Measurements from ENCODE around the gene DMKN.

Gene DMKN

GRCh38 chr19:35539850-35540249 is 26.4 kb upstream of the DMKN start:
- TF ChIP-seq, protein P1, sequence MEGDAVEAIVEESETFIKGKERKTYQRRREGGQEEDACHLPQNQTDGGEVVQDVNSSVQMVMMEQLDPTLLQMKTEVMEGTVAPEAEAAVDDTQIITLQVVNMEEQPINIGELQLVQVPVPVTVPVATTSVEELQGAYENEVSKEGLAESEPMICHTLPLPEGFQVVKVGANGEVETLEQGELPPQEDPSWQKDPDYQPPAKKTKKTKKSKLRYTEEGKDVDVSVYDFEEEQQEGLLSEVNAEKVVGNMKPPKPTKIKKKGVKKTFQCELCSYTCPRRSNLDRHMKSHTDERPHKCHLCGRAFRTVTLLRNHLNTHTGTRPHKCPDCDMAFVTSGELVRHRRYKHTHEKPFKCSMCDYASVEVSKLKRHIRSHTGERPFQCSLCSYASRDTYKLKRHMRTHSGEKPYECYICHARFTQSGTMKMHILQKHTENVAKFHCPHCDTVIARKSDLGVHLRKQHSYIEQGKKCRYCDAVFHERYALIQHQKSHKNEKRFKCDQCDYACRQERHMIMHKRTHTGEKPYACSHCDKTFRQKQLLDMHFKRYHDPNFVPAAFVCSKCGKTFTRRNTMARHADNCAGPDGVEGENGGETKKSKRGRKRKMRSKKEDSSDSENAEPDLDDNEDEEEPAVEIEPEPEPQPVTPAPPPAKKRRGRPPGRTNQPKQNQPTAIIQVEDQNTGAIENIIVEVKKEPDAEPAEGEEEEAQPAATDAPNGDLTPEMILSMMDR (IDR thresholded peaks at IDR 0.05; ENCODE audit: low read depth, low read length): no peak
- no peak for TF ChIP-seq EZH2phosphoT487 (IDR thresholded peaks at IDR 0.05; ENCODE audit: low read depth)
- H3K4me3 ChIP-seq (ENCODE audit: low read length): no peak overlapping the region
- H3K36me3 ChIP-seq (replicated peaks; ENCODE audit: low read depth, low read length): peaks cover 6% of the 10 kb centered on the region
- peaks cover 13% of the 10 kb centered on the region for H3K79me2 ChIP-seq (ENCODE audit: low read length)
- no peak overlapping the region for H3K27ac ChIP-seq (ENCODE audit: low read length)
- H2AFZ ChIP-seq (ENCODE audit: low read depth, low read length): no peak overlapping the region
- no peaks in the 10 kb centered on the region for H3K9me3 ChIP-seq (ENCODE audit: insufficient read depth, low read length)
- no peaks in the 10 kb centered on the region for H4K20me1 ChIP-seq (ENCODE audit: insufficient read depth, low read length)
- H3K9ac ChIP-seq (ENCODE audit: low read length): no peak overlapping the region
- no peaks in the 10 kb centered on the region for H3K27me3 ChIP-seq (ENCODE audit: low read depth, low read length)
- H3K4me2 ChIP-seq (ENCODE audit: low read length): no peak overlapping the region
- H3K4me1 ChIP-seq (ENCODE audit: low read length): peaks cover 8% of the 10 kb centered on the region

DNA sequence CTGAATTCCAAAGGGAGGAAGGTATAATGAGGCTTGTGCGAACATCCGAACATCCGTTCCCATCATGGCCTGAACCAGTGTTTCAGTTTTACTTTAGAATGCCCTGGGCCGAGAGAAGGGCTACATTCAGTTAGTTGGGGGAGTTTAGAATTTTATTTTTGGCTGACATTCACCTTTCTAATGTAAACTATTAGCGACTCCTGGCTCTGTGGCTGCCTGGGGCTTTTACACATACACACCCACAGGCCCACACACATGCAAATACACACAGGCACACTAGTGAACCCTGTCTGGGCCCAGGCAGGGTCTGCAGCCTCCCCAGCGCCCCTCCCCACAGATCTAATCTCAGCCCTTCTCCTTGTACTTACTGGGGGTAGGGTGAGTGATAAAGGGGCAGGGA is 25.9 kb upstream of the DMKN start:
- TF ChIP-seq, protein P1 (IDR thresholded peaks at IDR 0.05; ENCODE audit: low read depth, low read length): no peak
- no peak for TF ChIP-seq EZH2phosphoT487 (IDR thresholded peaks at IDR 0.05; ENCODE audit: low read depth)
- Histone ChIP-seq H3K36me3 (replicated peaks; ENCODE audit: low read depth, low read length) (peaks cover 6% of the 10 kb centered on the region), H3K27me3 (ENCODE audit: low read depth, low read length) (no peaks in the 10 kb centered on the region), H3K9me3 (ENCODE audit: insufficient read depth, low read length) (no peaks in the 10 kb centered on the region), H3K79me2 (ENCODE audit: low read length) (peaks cover 7% of the 10 kb centered on the region), H2AFZ (ENCODE audit: low read depth, low read length) (no peak overlapping the region), H3K4me2 (ENCODE audit: low read length) (no peak overlapping the region), H3K4me1 (ENCODE audit: low read length) (peaks cover 4% of the 10 kb centered on the region), H3K27ac (ENCODE audit: low read length) (no peak overlapping the region), H3K9ac (ENCODE audit: low read length) (no peak overlapping the region), H4K20me1 (ENCODE audit: insufficient read depth, low read length) (no peaks in the 10 kb centered on the region), H3K4me3 (ENCODE audit: low read length) (no peak overlapping the region)

DNA sequence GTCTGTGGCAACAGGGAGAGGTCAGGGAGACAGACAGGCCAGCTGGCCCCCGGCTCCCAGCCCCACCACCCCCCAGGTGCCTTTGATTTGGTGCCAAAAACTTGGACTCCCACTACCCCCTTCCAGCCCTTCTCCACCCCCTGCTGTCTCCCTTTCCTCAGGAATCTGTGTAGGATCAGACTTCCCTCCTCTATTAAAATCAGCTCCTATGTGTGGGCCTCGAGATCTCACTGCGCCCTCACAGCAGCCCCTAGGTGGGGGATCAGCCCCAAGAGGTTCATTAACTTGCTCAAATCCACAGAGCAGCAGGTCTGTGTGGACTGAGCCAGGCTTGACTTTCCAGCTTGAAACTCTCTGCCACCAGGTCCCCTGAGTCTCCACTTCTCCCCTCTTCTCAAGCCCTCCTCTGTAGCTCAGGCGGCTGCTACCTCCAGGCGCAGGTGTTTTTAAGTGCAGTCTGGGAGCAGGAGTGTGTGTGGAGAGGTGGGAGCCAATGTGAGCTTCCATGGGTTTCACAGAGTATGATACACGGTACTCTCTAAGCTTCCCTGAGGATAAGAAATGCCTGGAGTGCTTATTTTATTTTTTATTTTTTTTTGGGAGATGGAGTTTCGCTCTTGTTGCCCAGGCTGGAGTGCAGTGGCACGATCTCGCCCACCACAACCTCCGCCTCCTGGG is 21.5 kb upstream of the DMKN start:
- no peaks in the 10 kb centered on the region for H3K79me2 ChIP-seq (ENCODE audit: low read length)
- no peak for TF ChIP-seq EZH2phosphoT487 (IDR thresholded peaks at IDR 0.05; ENCODE audit: low read depth)
- TF ChIP-seq, protein P1 (IDR thresholded peaks at IDR 0.05; ENCODE audit: low read depth, low read length): no peak

GRCh38 chr19:35533822-35534392 is 20.5 kb upstream of the DMKN start:
- Histone ChIP-seq H3K27ac (ENCODE audit: low read length) (no peak overlapping the region), H3K27me3 (ENCODE audit: low read depth, low read length) (peaks cover 9% of the 10 kb centered on the region), H3K79me2 (ENCODE audit: low read length) (no peaks in the 10 kb centered on the region), H3K9me3 (ENCODE audit: insufficient read depth, low read length) (no peaks in the 10 kb centered on the region), H3K4me3 (ENCODE audit: low read length) (no peak overlapping the region), H3K36me3 (replicated peaks; ENCODE audit: low read depth, low read length) (no peaks in the 10 kb centered on the region), H3K9ac (ENCODE audit: low read length) (no peak overlapping the region), H3K4me2 (ENCODE audit: low read length) (no peak overlapping the region), H2AFZ (ENCODE audit: low read depth, low read length) (no peak overlapping the region), H3K4me1 (ENCODE audit: low read length) (no peaks in the 10 kb centered on the region), H4K20me1 (ENCODE audit: insufficient read depth, low read length) (no peaks in the 10 kb centered on the region)
- TF ChIP-seq, protein P1 (IDR thresholded peaks at IDR 0.05; ENCODE audit: low read depth, low read length): no peak
- TF ChIP-seq EZH2phosphoT487 (IDR thresholded peaks at IDR 0.05; ENCODE audit: low read depth): no peak

More for the DNA sequence above, 21.5 kb upstream of the DMKN start:
- Histone ChIP-seq H3K27ac (ENCODE audit: low read length) (no peak overlapping the region), H3K4me2 (ENCODE audit: low read length) (no peak overlapping the region), H2AFZ (ENCODE audit: low read depth, low read length) (no peak overlapping the region), H3K9me3 (ENCODE audit: insufficient read depth, low read length) (no peaks in the 10 kb centered on the region), H4K20me1 (ENCODE audit: insufficient read depth, low read length) (no peaks in the 10 kb centered on the region), H3K4me3 (ENCODE audit: low read length) (no peak overlapping the region), H3K27me3 (ENCODE audit: low read depth, low read length) (peaks cover 8% of the 10 kb centered on the region), H3K36me3 (replicated peaks; ENCODE audit: low read depth, low read length) (peaks cover 1% of the 10 kb centered on the region), H3K9ac (ENCODE audit: low read length) (no peak overlapping the region), H3K4me1 (ENCODE audit: low read length) (no peaks in the 10 kb centered on the region)

All from OCI-LY3 (cell line).